H1 (cell line): Measurements from ENCODE around the gene DUSP7. TPM values are rescaled to one million over a fixed set of nuclear protein-coding genes. Genes with fewer than 3 reads are reported as not detected.

Experiments
- CTCF ChIA-PET: fragments of 300-600 bp; sonication (Branson Sonifier 250); formaldehyde crosslinking; loops from one replicate; lab custom pipeline; 2021; ENCODE audit not compliant: partially characterized antibody; lab: Charles Lee
- POLR2A ChIA-PET: fragments of 300-600 bp; sonication (Branson Sonifier 250); formaldehyde crosslinking; loops from one replicate; lab custom pipeline; 2021; ENCODE audit warnings: inconsistent platforms; ENCODE audit not compliant: partially characterized antibody; lab: Charles Lee
- DNase-seq, 2 experiments: peaks; one replicate each; pipeline versions ENCODE4 v3.0.0 to v3.0.0-alpha.2; 2010 to 2022; ENCODE audit warnings: low spot score in 2 of 2, low read depth in 1 of 2, mixed read lengths in 1 of 2
- FAIRE-seq: peaks from 2 replicates; lab custom pipeline; 2011; peaks lifted over from hg19 to GRCh38; lab: Jason Lieb, UNC
- H2AFZ ChIP-seq: 2 replicates; pipeline ENCODE4 v1.8.1; 2012; ENCODE audit warnings: low read length, inconsistent platforms
- H2AK5ac ChIP-seq: 2 replicates; pipeline ENCODE4 v1.6.1; 2013; ENCODE audit warnings: low read depth, low read length
- H2BK120ac ChIP-seq: replicated peaks from 2 replicates; pipeline ENCODE3; 2013; ENCODE audit warnings: low read depth, low read length, inconsistent platforms
- H2BK12ac ChIP-seq: 2 replicates; pipeline ENCODE4 v1.6.1; 2013; ENCODE audit warnings: low read depth, low read length
- H2BK15ac ChIP-seq: 2 replicates; pipeline ENCODE4 v1.6.1; 2013; ENCODE audit warnings: low read length
- H2BK20ac ChIP-seq: 2 replicates; pipeline ENCODE4 v1.6.1; 2013; ENCODE audit warnings: low read length
- H2BK5ac ChIP-seq: 2 replicates; pipeline ENCODE4 v1.6.1; 2013; ENCODE audit warnings: low read depth, low read length
- H3K14ac ChIP-seq: 2 replicates; pipeline ENCODE4 v1.6.1; 2013; ENCODE audit warnings: inconsistent platforms; ENCODE audit not compliant: insufficient read length
- H3K18ac ChIP-seq: 2 replicates; pipeline ENCODE4 v1.6.1; 2013; ENCODE audit warnings: low read length; ENCODE audit errors: extremely low read depth
- H3K23ac ChIP-seq: 2 replicates; pipeline ENCODE4 v1.6.1; 2013; ENCODE audit warnings: inconsistent platforms; ENCODE audit not compliant: insufficient read length
- H3K23me2 ChIP-seq: 2 replicates; pipeline ENCODE4 v1.6.1; 2013; ENCODE audit warnings: low read depth, low read length
- H3K27ac ChIP-seq: 2 replicates; pipeline ENCODE4 v1.6.1; 2011; ENCODE audit warnings: low read depth, low read length, inconsistent platforms
- H3K27me3 ChIP-seq, 4 experiments: replicated peaks in 1 of 4; 1 replicate in 1 of 4; 2 replicates in 3 of 4; pipeline versions ENCODE4 v1.6.1 to v1.8.1; 2011 to 2013; ENCODE audit warnings: low read length in 3 of 4, mild to moderate bottlenecking in 3 of 4, inconsistent platforms in 2 of 4, mixed read lengths in 2 of 4, moderate library complexity in 1 of 4; ENCODE audit not compliant: control insufficient read depth in 3 of 4, insufficient read depth in 3 of 4; ENCODE audit errors: extremely low read depth in 1 of 4
- H3K36me3 ChIP-seq, 4 experiments: 2 replicates each; pipeline versions ENCODE4 v1.6.1 to v1.8.1; 2011 to 2013; ENCODE audit warnings: mild to moderate bottlenecking in 4 of 4, low read length in 3 of 4, moderate library complexity in 2 of 4, control low read depth in 1 of 4, inconsistent platforms in 1 of 4; ENCODE audit not compliant: insufficient read depth in 4 of 4, control insufficient read depth in 2 of 4
- H3K4ac ChIP-seq: replicated peaks from 2 replicates; pipeline ENCODE3; 2013; ENCODE audit warnings: low read length, low read depth, mixed read lengths, inconsistent platforms; ENCODE audit not compliant: insufficient read length
- H3K4me1 ChIP-seq, 4 experiments: replicated peaks in 1 of 4; 1 replicate in 1 of 4; 2 replicates in 3 of 4; pipeline versions ENCODE4 v1.6.1 to v1.8.1; 2011 to 2013; ENCODE audit warnings: low read length in 3 of 4, inconsistent platforms in 2 of 4, mixed read lengths in 1 of 4; ENCODE audit not compliant: insufficient read depth in 4 of 4, control insufficient read depth in 3 of 4
- H3K4me2 ChIP-seq, 2 experiments: 2 replicates each; pipeline versions ENCODE4 v1.6.1 to v1.8.1; 2011 to 2013; ENCODE audit warnings: low read depth in 2 of 2, low read length in 2 of 2, control low read depth in 1 of 2, inconsistent platforms in 1 of 2, mild to moderate bottlenecking in 1 of 2; ENCODE audit not compliant: insufficient read depth in 1 of 2
- H3K4me3 ChIP-seq, 4 experiments: fragments of 200-600, 300-600 bp in 1 of 4; sonication (generic), shearing (Covaris generic), sonication (Bioruptor Twin) in 1 of 4; 2 replicates each; pipeline versions ENCODE4 v1.5.1 to v1.8.1; 2011 to 2016; ENCODE audit warnings: low read length in 4 of 4, low read depth in 3 of 4, control low read depth in 2 of 4, inconsistent platforms in 2 of 4, mild to moderate bottlenecking in 2 of 4, mixed read lengths in 1 of 4, moderate library complexity in 1 of 4; ENCODE audit not compliant: insufficient read depth in 2 of 4; ENCODE audit errors: extremely low read depth in 1 of 4
- H3K56ac ChIP-seq: replicated peaks from 2 replicates; pipeline ENCODE3; 2013; ENCODE audit warnings: low read depth, mild to moderate bottlenecking, mixed read lengths, low read length, inconsistent platforms; ENCODE audit not compliant: insufficient read length
- H3K79me1 ChIP-seq: 2 replicates; pipeline ENCODE4 v1.6.1; 2013; ENCODE audit warnings: low read depth, low read length, control low read depth
- H3K79me2 ChIP-seq, 2 experiments: 2 replicates each; pipeline versions ENCODE4 v1.6.1 to v1.8.1; 2012 to 2013; ENCODE audit warnings: low read length in 2 of 2, mild to moderate bottlenecking in 2 of 2, inconsistent platforms in 1 of 2; ENCODE audit not compliant: insufficient read depth in 2 of 2, control insufficient read depth in 1 of 2
- H3K9ac ChIP-seq, 4 experiments: replicated peaks in 1 of 4; 1 replicate in 1 of 4; 2 replicates in 3 of 4; pipeline versions ENCODE4 v1.6.1 to v1.8.1; 2011 to 2013; ENCODE audit warnings: low read depth in 3 of 4, low read length in 3 of 4, control low read depth in 2 of 4, mild to moderate bottlenecking in 2 of 4, moderate library complexity in 2 of 4, inconsistent platforms in 1 of 4; ENCODE audit errors: extremely low read depth in 1 of 4
- H3K9me3 ChIP-seq, 2 experiments: 2 replicates each; pipeline versions ENCODE4 v1.6.1 to v1.8.1; 2012 to 2013; ENCODE audit warnings: mild to moderate bottlenecking in 2 of 2, moderate library complexity in 2 of 2, control low read depth in 1 of 2, inconsistent platforms in 1 of 2, low read depth in 1 of 2, low read length in 1 of 2, mixed read lengths in 1 of 2; ENCODE audit not compliant: insufficient read depth in 2 of 2
- H4K20me1 ChIP-seq, 2 experiments: replicated peaks in 1 of 2; 2 replicates each; pipeline versions ENCODE3 to v1.8.1; 2011 to 2013; ENCODE audit warnings: inconsistent platforms in 2 of 2, low read length in 2 of 2, mild to moderate bottlenecking in 1 of 2; ENCODE audit not compliant: insufficient read depth in 2 of 2, control insufficient read depth in 1 of 2
- H4K5ac ChIP-seq: 2 replicates; pipeline ENCODE4 v1.6.1; 2013; ENCODE audit warnings: low read length, low read depth, mixed read lengths, inconsistent platforms; ENCODE audit not compliant: insufficient read length
- H4K8ac ChIP-seq: 2 replicates; pipeline ENCODE4 v1.8.0; 2013; ENCODE audit warnings: mild to moderate bottlenecking, moderate library complexity, low read length, inconsistent platforms; ENCODE audit not compliant: insufficient read depth; ENCODE audit errors: extremely low read depth
- H4K91ac ChIP-seq: replicated peaks from 2 replicates; pipeline ENCODE3; 2013; ENCODE audit warnings: low read length, mixed read lengths, inconsistent platforms; ENCODE audit not compliant: insufficient read length
- BRCA1 ChIP-seq: IDR thresholded peaks from 2 replicates; pipeline ENCODE4 v1.6.1; 2012; ENCODE audit warnings: low read depth, low read length, improper control_type of control experiment
- CBX8 ChIP-seq: fragments of 300-800, 300-1000 bp; sonication (generic); IDR thresholded peaks from 2 replicates; pipeline ENCODE4 v1.7.1; 2016; ENCODE audit warnings: low read depth, low read length, borderline replicate concordance
- E2F6 ChIP-seq: IDR thresholded peaks from 2 replicates; pipeline ENCODE4 v1.6.1; 2012; ENCODE audit warnings: inconsistent platforms
- EP300 ChIP-seq, 2 experiments: IDR thresholded peaks; 1 replicate in 1 of 2; 2 replicates in 1 of 2; pipeline ENCODE4 v1.6.1; 2011 to 2012; ENCODE audit warnings: low read depth in 2 of 2, low read length in 2 of 2, mild to moderate bottlenecking in 2 of 2, borderline replicate concordance in 1 of 2, inconsistent platforms in 1 of 2, moderate library complexity in 1 of 2
- JUN ChIP-seq: IDR thresholded peaks from 2 replicates; pipeline ENCODE4 v1.6.1; 2011; ENCODE audit warnings: low read depth, mild to moderate bottlenecking, improper control_type of control experiment, low read length
- MAX ChIP-seq: IDR thresholded peaks from 2 replicates; pipeline ENCODE4 v1.6.1; 2012; ENCODE audit warnings: inconsistent platforms
- NANOG ChIP-seq: IDR thresholded peaks from 2 replicates; pipeline ENCODE4 v1.6.1; 2011; ENCODE audit warnings: low read length, low read depth, mild to moderate bottlenecking, inconsistent platforms; ENCODE audit not compliant: insufficient read depth, poor library complexity, severe bottlenecking
- SAP30 ChIP-seq: fragments of 300-600 bp; sonication (generic); IDR thresholded peaks from 2 replicates; pipeline ENCODE4 v1.7.1; 2012; ENCODE audit warnings: low read length, moderate library complexity, mild to moderate bottlenecking, inconsistent platforms; ENCODE audit not compliant: insufficient read depth, insufficient replicate concordance
- TEAD4 ChIP-seq: IDR thresholded peaks from 2 replicates; pipeline ENCODE4 v1.6.1; 2012; ENCODE audit warnings: low read depth, low read length, inconsistent platforms, mixed read lengths
- WGBS, 2 experiments: shearing (Covaris generic) in 1 of 2; methylation state at CpG; one replicate each; pipeline versions ENCODE4 v1.1.6 to v1.1.7; 2013 to 2015; ENCODE audit warnings: low lambda C conversion rate in 2 of 2, mixed read lengths in 2 of 2, inconsistent platforms in 1 of 2, low coverage in 1 of 2, missing lambda C conversion rate in 1 of 2; ENCODE audit not compliant: insufficient replicate concordance in 2 of 2, insufficient coverage in 1 of 2, insufficient read length in 1 of 2; ENCODE audit errors: extremely low coverage in 1 of 2, missing lambda C conversion rate in 1 of 2; 5-methylcytosine and 5-hydroxymethylcytosine counted together
- polyA plus RNA-seq, 7 experiments: library from polyadenylated mRNA; depleted of rRNA in 3 of 7; stranded (reverse) in 5 of 7; unstranded in 2 of 7; fragments of >200 nt in 5 of 7; fragments of 200-250 nt in 2 of 7; gene quantifications; 1 replicate in 5 of 7; 2 replicates in 1 of 7; 4 replicates in 1 of 7; pipeline versions ENCODE4 v1.2.1 to v1.2.3, GENCODE V29; 2011 to 2013; ENCODE audit warnings: missing spikeins in 2 of 7, mixed read lengths in 2 of 7
- total RNA-seq: library from RNA; stranded (reverse); fragmentation: NEBNext Ultra II Directional; extraction: Animal tissue kit (Norgen Biotek cat#: 25700); gene quantifications from 2 replicates; pipeline ENCODE4 v1.2.1, GENCODE V29; 2021
- TF ChIP-seq, protein P1 (sequence below): IDR thresholded peaks from 2 replicates; pipeline ENCODE4 v1.6.1; 2011; ENCODE audit warnings: low read length, improper control_type of control experiment

DUSP7 gene
- total and polyA plus RNA-seq, 2 of the 8 experiments (the other 6 are each of a cell fraction or from before 2014, with no cell fraction given), result 19.4 to 24.9 TPM

- FAIRE-seq, result no peak
- WGBS, 2 experiments, result 89% methylated on average over 8 of the region's 8 CpGs; no CpG with 5 or more reads in 1 of the 2 experiments
- H3K9ac ChIP-seq, result no peak overlapping the region; a peak in 1 of 7 replicates
- TF ChIP-seq TEAD4 (no peak), MAX (no peak), EP300 (IDR thresholded peaks at IDR 0.05; ENCODE audit: borderline replicate concordance in 1 of 2, low read depth in 2 of 2, low read length in 2 of 2) (no peak), JUN (no peak), E2F6 (no peak), BRCA1 (no peak), CBX8 (no peak), SAP30 (no peak), NANOG (no peak)
- TF ChIP-seq, protein P1, sequence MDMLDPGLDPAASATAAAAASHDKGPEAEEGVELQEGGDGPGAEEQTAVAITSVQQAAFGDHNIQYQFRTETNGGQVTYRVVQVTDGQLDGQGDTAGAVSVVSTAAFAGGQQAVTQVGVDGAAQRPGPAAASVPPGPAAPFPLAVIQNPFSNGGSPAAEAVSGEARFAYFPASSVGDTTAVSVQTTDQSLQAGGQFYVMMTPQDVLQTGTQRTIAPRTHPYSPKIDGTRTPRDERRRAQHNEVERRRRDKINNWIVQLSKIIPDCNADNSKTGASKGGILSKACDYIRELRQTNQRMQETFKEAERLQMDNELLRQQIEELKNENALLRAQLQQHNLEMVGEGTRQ, result no peak
Observed at GRCh38 chr3:52072471-52072870, 16.1 kb upstream of the DUSP7 start.

More at GRCh38 chr3:52072471-52072870, 16.1 kb upstream of the DUSP7 start:
- Histone ChIP-seq H3K79me1 (no peaks in the 10 kb centered on the region; the same call in 1 of the 2 replicates), H3K14ac (no peak overlapping the region), H3K23me2 (no peaks in the 10 kb centered on the region), H3K36me3 (peaks cover 0 to 12% (median 3%) of the 10 kb centered on the region in 4 experiments; a peak in 5 of 8 replicates), H2BK12ac (no peak overlapping the region), H2AFZ (no peak overlapping the region), H3K23ac (no peak overlapping the region), H3K79me2 (no peaks in the 10 kb centered on the region), H4K20me1 (peaks cover 0 to 3% of the 10 kb centered on the region in 2 experiments), H3K27ac (no peak overlapping the region; the same call in 1 of the 2 replicates), H2BK20ac (no peak overlapping the region), H2AK5ac (no peak overlapping the region), H3K4me2 (no peak overlapping the region), H4K8ac (no peak overlapping the region), H3K9me3 (no peaks in the 10 kb centered on the region), H4K5ac (no peak overlapping the region), H3K18ac (no peak overlapping the region), H3K56ac (no peak overlapping the region), H3K4me3 (no peak overlapping the region), H4K91ac (no peak overlapping the region), H2BK15ac (no peak overlapping the region), H3K4ac (no peak overlapping the region), H3K27me3 (no peaks in the 10 kb centered on the region), H2BK120ac (no peak overlapping the region), H2BK5ac (no peak overlapping the region), H3K4me1 (no peaks in the 10 kb centered on the region; a peak in 2 of 7 replicates)
- DNase-seq, result no peak
- ChIA-PET CTCF (interaction anchor here (0.6 to 2.9 kb wide), 14 partner anchors 13 to 260 kb away, joined by 3 to 15 read pairs (median 3); no protein-coding TSS in a partner anchor), POLR2A (interaction anchor here (0.6 to 1.7 kb wide), 4 partner anchors 14 to 1034 kb away, joined by 3 to 4 read pairs (median 3); no protein-coding TSS in a partner anchor)
